Naive B cell (primary cell): Measurements from ENCODE around the gene CXADR. TPM values are rescaled to one million over a fixed set of nuclear protein-coding genes. Genes with fewer than 3 reads are reported as not detected.
"Not testable (repeated sequence)": the region's sequence is repeated elsewhere in the genome, so short reads cannot be mapped to it uniquely, and the experiment has no call there.

Experiments
- ATAC-seq, 2 donors: fragments of 150-1000 bp; cut with Tn5 transposase; 2 replicates each; pipeline ENCODE4 v1.10.0; 2021; ENCODE audit warnings: low read depth in 2 of 2, mild to moderate bottlenecking in 2 of 2, moderate library complexity in 2 of 2
- DNase-seq: peaks from one replicate; pipeline ENCODE4 v3.0.0; 2022
- H3K27ac Mint-ChIP-seq, 6 donors: one replicate each; pipeline ENCODE4 v1.8.0; 2020 to 2022; ENCODE audit warnings: mild to moderate bottlenecking in 6 of 6, mixed read lengths in 6 of 6, moderate library complexity in 5 of 6, inconsistent platforms in 2 of 6
- H3K27me3 Mint-ChIP-seq, 3 donors: one replicate each; pipeline ENCODE4 v1.8.0; 2021 to 2022; ENCODE audit warnings: mixed read lengths in 3 of 3, mild to moderate bottlenecking in 1 of 3
- H3K36me3 Mint-ChIP-seq, 2 donors: one replicate each; pipeline ENCODE4 v1.8.0; 2020 to 2022; ENCODE audit warnings: mixed read lengths in 2 of 2, inconsistent platforms in 1 of 2, mild to moderate bottlenecking in 1 of 2
- H3K4me1 Mint-ChIP-seq, 3 donors: one replicate each; pipeline ENCODE4 v1.8.0; 2020 to 2022; ENCODE audit warnings: mixed read lengths in 3 of 3, inconsistent platforms in 1 of 3, mild to moderate bottlenecking in 1 of 3, moderate library complexity in 1 of 3
- H3K4me3 Mint-ChIP-seq, 8 donors: one replicate each; pipeline ENCODE4 v1.8.0; 2020 to 2022; ENCODE audit warnings: mild to moderate bottlenecking in 8 of 8, mixed read lengths in 8 of 8, moderate library complexity in 8 of 8, inconsistent platforms in 2 of 8
- H3K9me3 Mint-ChIP-seq, 7 donors: one replicate each; pipeline ENCODE4 v1.8.0; 2020 to 2022; ENCODE audit warnings: mixed read lengths in 7 of 7, mild to moderate bottlenecking in 5 of 7, inconsistent platforms in 2 of 7, moderate library complexity in 1 of 7
- polyA plus RNA-seq, 6 donors: library from polyadenylated mRNA; unstranded; fragments of 300-500 nt; fragmentation: Illumina TruSeq; gene quantifications; one replicate each; pipeline ENCODE4 v1.2.3, GENCODE V29; 2021; ENCODE audit warnings: low read depth in 6 of 6

The CXADR gene
- polyA plus RNA-seq: not detected

DNA sequence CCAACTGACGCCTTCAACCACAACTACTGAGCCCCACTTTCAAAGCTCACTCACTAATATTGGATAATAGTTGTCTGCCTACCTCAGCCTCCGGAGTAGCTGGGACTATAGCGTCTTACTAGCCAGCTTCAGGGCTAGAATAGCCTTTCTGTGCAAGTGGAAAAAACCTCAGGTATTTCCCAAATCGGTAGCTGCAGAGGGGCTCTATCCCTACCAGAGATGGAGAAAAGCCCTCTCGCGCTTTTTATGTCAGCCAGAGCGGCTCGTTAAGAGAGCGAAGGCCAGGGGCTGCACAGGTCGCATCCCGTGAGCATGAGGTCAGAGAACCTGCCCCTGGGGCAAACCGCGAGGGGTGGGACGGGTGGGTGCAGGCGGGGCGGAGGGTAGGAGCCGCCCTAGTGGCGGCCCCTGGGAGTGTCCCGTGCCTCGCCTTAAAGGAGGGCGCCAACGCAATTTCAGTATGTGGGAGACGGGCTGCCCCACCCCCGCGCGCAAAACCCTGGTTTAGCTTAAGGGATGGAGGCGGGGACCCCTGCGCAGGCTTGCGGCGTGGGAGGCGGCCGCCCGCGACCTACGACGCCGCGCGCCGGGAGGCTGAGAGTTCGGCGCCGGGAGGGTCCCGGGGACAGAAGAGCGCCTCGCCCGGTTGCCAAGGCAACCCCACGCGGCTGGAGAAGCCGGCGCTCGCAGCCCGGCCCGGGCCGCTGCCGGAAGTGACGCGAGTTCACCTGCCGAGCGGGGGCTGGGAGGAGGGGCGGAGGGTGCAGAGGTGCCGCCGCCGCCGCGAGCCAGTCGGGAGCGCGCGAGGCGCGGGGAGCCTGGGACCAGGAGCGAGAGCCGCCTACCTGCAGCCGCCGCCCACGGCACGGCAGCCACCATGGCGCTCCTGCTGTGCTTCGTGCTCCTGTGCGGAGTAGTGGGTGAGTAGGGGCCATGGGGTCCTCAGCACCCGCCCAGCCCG, at the start of gene CXADR:
CXADR (plus strand) TSS at position 791 of the 961 bp plus-strand sequence; CDS start at position 878, 87 bp downstream.
- Mint-ChIP-seq H3K9me3 (peaks cover 0 to 12% (median 2%) of the 10 kb centered on the region in 7 donors), H3K4me3 (peak within 1 kb of the TSS; percentile 80 to 94 (median 88))

GRCh38 chr21:17466166-17466565, 46.7 kb upstream of the CXADR start:
- Mint-ChIP-seq H3K9me3 (peaks cover 0 to 5% (median 2%) of the 10 kb centered on the region in 7 donors), H3K36me3 (no peaks in the 10 kb centered on the region), H3K27me3 (no peaks in the 10 kb centered on the region), H3K27ac (peak overlapping the region in 1 of 6 donors; percentile 42), H3K4me3 (no peak overlapping the region), H3K4me1 (no peaks in the 10 kb centered on the region)
- ATAC-seq: no peak
- DNase-seq: no peak

More for the DNA sequence above, at the start of gene CXADR:
- H3K27ac Mint-ChIP-seq: peak within 1 kb of the TSS in 2 of 6 donors; percentile 38 to 79
- peak; percentile 16 for DNase-seq
- peaks cover 0 to 10% of the 10 kb centered on the region in 2 donors for H3K36me3 Mint-ChIP-seq
- peaks cover 30 to 63% (median 40%) of the 10 kb centered on the region in 3 donors for H3K27me3 Mint-ChIP-seq
- peaks cover 14 to 21% (median 18%) of the 10 kb centered on the region in 3 donors for H3K4me1 Mint-ChIP-seq
- peak; percentile 77 to 79 for ATAC-seq

- H3K27ac Mint-ChIP-seq: no peak overlapping the region
- no peak for DNase-seq
- peaks cover 0 to 5% (median 2%) of the 10 kb centered on the region in 7 donors for H3K9me3 Mint-ChIP-seq
- H3K4me3 Mint-ChIP-seq: no peak overlapping the region
- no peaks in the 10 kb centered on the region for H3K27me3 Mint-ChIP-seq
- H3K36me3 Mint-ChIP-seq: no peaks in the 10 kb centered on the region
- ATAC-seq: no peak
- H3K4me1 Mint-ChIP-seq: no peaks in the 10 kb centered on the region
These were observed 45.5 kb upstream of the CXADR start for GRCh38 chr21:17467392-17467791.

DNA sequence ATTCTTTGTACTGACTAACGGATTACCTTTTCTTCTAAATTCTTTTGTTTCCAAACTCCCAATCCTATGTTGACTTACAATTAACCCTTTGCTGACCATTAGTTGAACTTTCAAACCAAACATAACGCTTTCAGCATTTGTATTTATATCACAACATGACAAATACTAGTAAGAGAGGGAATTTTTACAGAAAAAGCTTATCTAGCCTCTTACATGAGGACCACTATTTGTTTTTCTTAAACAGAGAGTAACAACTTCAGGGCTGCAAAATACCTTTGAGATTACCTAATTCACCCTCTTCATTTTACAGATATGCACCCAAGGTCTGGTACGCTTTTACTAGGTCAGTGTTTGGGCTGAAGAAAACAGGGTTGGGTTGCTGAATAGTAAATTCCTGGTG, 45.0 kb upstream of the CXADR start:
- Mint-ChIP-seq H3K36me3 (no peaks in the 10 kb centered on the region), H3K27ac (no peak overlapping the region), H3K4me3 (no peak overlapping the region), H3K27me3 (no peaks in the 10 kb centered on the region), H3K4me1 (no peaks in the 10 kb centered on the region), H3K9me3 (peaks cover 0 to 5% (median 2%) of the 10 kb centered on the region in 7 donors)
- ATAC-seq (no peak), DNase-seq (no peak)

GRCh38 chr21:17468698-17469097, 44.1 kb upstream of the CXADR start:
- peaks cover 0 to 5% (median 2%) of the 10 kb centered on the region in 7 donors for H3K9me3 Mint-ChIP-seq
- H3K27me3 Mint-ChIP-seq: peaks cover 0 to under 1% (median 0%) of the 10 kb centered on the region in 3 donors
- no peak overlapping the region for H3K4me3 Mint-ChIP-seq
- H3K4me1 Mint-ChIP-seq: no peaks in the 10 kb centered on the region
- DNase-seq (no peak), ATAC-seq (no peak)
- no peaks in the 10 kb centered on the region for H3K36me3 Mint-ChIP-seq
- H3K27ac Mint-ChIP-seq: no peak overlapping the region

- Mint-ChIP-seq H3K9me3 (peaks cover 1 to 6% (median 4%) of the 10 kb centered on the region in 7 donors), H3K4me1 (no peaks in the 10 kb centered on the region), H3K4me3 (no peak overlapping the region), H3K27me3 (peaks cover 0 to 4% (median 0%) of the 10 kb centered on the region in 3 donors), H3K36me3 (no peaks in the 10 kb centered on the region), H3K27ac (no peak overlapping the region)
- ATAC-seq (no peak), DNase-seq (no peak)
These were observed 43.1 kb upstream of the CXADR start for GRCh38 chr21:17469727-17470126.

DNA sequence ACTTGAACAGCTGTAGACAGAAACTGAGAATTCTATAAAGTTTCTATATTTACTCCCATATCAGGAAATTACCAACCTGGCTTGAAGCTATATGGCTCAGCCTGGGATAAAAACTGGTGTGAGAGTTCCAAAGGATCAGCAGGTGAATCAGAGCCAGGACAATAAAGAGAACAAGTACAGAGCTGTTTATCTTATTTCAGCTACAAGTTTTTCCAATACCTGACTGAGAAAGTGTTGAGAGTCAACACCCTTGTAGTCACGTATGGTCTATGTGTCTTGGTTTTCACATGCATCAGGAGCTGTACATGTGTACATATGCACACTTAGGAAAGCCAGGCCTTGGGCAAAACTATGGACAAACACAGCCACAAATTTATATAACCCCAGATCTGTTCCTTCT, 40.7 kb upstream of the CXADR start:
- ATAC-seq: no peak

GRCh38 chr21:17472592-17473271, 40.1 kb upstream of the CXADR start:
- H3K4me3 Mint-ChIP-seq: no peak overlapping the region
- H3K4me1 Mint-ChIP-seq: no peaks in the 10 kb centered on the region
- peaks cover 0 to 5% (median 4%) of the 10 kb centered on the region in 7 donors for H3K9me3 Mint-ChIP-seq
- H3K27me3 Mint-ChIP-seq: peaks cover 0 to 4% (median 0%) of the 10 kb centered on the region in 3 donors
- no peak overlapping the region for H3K27ac Mint-ChIP-seq
- DNase-seq (no peak), ATAC-seq (no peak)
- no peaks in the 10 kb centered on the region for H3K36me3 Mint-ChIP-seq

More for the DNA sequence above, 40.7 kb upstream of the CXADR start:
- Mint-ChIP-seq H3K9me3 (peaks cover 0 to 5% (median 4%) of the 10 kb centered on the region in 7 donors), H3K4me1 (no peaks in the 10 kb centered on the region), H3K4me3 (no peak overlapping the region), H3K36me3 (no peaks in the 10 kb centered on the region), H3K27ac (no peak overlapping the region), H3K27me3 (peaks cover 0 to 4% (median 0%) of the 10 kb centered on the region in 3 donors)
- DNase-seq: no peak

- Mint-ChIP-seq H3K27ac (no peak overlapping the region), H3K4me1 (no peaks in the 10 kb centered on the region), H3K4me3 (no peak overlapping the region), H3K27me3 (peaks cover 0 to 4% (median 0%) of the 10 kb centered on the region in 3 donors), H3K9me3 (peaks cover 0 to 5% (median 3%) of the 10 kb centered on the region in 7 donors), H3K36me3 (no peaks in the 10 kb centered on the region)
- DNase-seq: no peak
- no peak for ATAC-seq
These were observed 36.8 kb upstream of the CXADR start for GRCh38 chr21:17476006-17476405.

GRCh38 chr21:17478156-17478555, 34.7 kb upstream of the CXADR start:
- H3K36me3 Mint-ChIP-seq, H3K9me3 Mint-ChIP-seq, H3K4me3 Mint-ChIP-seq, H3K27ac Mint-ChIP-seq, DNase-seq, H3K4me1 Mint-ChIP-seq, H3K27me3 Mint-ChIP-seq, ATAC-seq: not testable (repeated sequence)

GRCh38 chr21:17479606-17480005, 33.2 kb upstream of the CXADR start:
- ATAC-seq (no peak), DNase-seq (no peak)
- H3K27me3 Mint-ChIP-seq: no peaks in the 10 kb centered on the region
- no peak overlapping the region for H3K4me3 Mint-ChIP-seq
- no peaks in the 10 kb centered on the region for H3K36me3 Mint-ChIP-seq
- no peaks in the 10 kb centered on the region for H3K4me1 Mint-ChIP-seq
- no peak overlapping the region for H3K27ac Mint-ChIP-seq
- no peaks in the 10 kb centered on the region for H3K9me3 Mint-ChIP-seq

- H3K9me3 Mint-ChIP-seq: peaks cover 0 to 3% (median 0%) of the 10 kb centered on the region in 7 donors
- no peaks in the 10 kb centered on the region for H3K27me3 Mint-ChIP-seq
- H3K27ac Mint-ChIP-seq: no peak overlapping the region
- H3K4me1 Mint-ChIP-seq: no peaks in the 10 kb centered on the region
- H3K36me3 Mint-ChIP-seq: no peaks in the 10 kb centered on the region
- DNase-seq (no peak), ATAC-seq (no peak)
- H3K4me3 Mint-ChIP-seq: no peak overlapping the region
These were observed 29.9 kb upstream of the CXADR start for GRCh38 chr21:17482928-17483327.

GRCh38 chr21:17488620-17489019, 24.2 kb upstream of the CXADR start:
- Mint-ChIP-seq H3K9me3 (peaks cover 0 to 7% (median 3%) of the 10 kb centered on the region in 7 donors), H3K27ac (no peak overlapping the region), H3K4me3 (no peak overlapping the region), H3K36me3 (no peaks in the 10 kb centered on the region), H3K27me3 (peaks cover 5 to 8% (median 6%) of the 10 kb centered on the region in 3 donors), H3K4me1 (no peaks in the 10 kb centered on the region)
- no peak for ATAC-seq
- DNase-seq: no peak
